Measurements from ENCODE around the gene MMP24.

MMP24 gene

DNA sequence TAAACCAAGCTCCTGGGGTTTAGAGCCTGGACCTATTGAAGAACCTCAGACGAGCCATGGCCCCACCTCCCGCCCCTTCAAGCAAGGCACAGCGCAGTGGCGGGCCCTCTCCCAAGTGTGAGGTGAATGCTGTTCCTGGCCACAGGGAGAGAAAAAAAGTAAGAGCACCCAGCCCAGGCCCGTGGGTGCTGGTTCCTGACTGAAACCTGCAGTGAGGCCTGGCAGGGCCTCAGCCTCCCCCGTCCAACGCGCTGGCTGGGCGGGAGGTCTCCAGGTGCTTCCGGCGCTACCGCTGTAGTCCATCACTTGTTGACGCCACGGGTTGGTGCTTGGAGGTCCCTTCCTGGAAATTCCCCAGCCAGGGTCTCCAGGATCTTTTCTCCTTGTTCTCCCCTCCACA is 71.2 kb downstream of the MMP24 start:
- no peak for DNase-seq (ENCODE audit: low spot score)
- TF ChIP-seq, protein P1, sequence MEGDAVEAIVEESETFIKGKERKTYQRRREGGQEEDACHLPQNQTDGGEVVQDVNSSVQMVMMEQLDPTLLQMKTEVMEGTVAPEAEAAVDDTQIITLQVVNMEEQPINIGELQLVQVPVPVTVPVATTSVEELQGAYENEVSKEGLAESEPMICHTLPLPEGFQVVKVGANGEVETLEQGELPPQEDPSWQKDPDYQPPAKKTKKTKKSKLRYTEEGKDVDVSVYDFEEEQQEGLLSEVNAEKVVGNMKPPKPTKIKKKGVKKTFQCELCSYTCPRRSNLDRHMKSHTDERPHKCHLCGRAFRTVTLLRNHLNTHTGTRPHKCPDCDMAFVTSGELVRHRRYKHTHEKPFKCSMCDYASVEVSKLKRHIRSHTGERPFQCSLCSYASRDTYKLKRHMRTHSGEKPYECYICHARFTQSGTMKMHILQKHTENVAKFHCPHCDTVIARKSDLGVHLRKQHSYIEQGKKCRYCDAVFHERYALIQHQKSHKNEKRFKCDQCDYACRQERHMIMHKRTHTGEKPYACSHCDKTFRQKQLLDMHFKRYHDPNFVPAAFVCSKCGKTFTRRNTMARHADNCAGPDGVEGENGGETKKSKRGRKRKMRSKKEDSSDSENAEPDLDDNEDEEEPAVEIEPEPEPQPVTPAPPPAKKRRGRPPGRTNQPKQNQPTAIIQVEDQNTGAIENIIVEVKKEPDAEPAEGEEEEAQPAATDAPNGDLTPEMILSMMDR (IDR thresholded peaks at IDR 0.05; ENCODE audit: extremely low read depth, insufficient read depth, missing control alignments), result no peak
- in situ Hi-C loops (cut with MboI; ENCODE audit: low pct_unique_long_range_greater_than_20kb, low sequenced_read_pairs, unreplicated experiment), result no loop called here

DNA sequence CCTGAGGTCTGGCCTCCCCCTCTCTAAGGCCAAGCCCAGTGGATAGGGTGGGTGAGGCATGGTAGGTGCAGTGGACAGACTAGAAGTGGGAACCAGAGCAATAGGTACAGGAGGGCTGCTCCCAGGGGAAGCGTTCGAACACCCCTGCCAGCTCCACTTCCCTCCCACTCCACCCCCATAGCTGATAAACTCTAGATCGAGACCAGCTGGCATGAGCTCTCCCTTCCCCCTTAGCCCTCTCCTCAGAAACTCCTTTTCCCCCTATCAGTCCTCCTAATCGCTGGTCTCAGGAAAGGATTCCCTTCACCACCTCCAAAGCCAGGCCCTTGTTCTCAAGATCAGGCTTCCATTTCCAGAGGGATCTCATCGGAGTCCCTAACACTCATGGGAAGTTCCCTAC is 71.8 kb downstream of the MMP24 start:
- in situ Hi-C loops (cut with MboI; ENCODE audit: low pct_unique_long_range_greater_than_20kb, low sequenced_read_pairs, unreplicated experiment), result no loop called here
- TF ChIP-seq, protein P1 (IDR thresholded peaks at IDR 0.05; ENCODE audit: extremely low read depth, insufficient read depth, missing control alignments), result no peak

DNA sequence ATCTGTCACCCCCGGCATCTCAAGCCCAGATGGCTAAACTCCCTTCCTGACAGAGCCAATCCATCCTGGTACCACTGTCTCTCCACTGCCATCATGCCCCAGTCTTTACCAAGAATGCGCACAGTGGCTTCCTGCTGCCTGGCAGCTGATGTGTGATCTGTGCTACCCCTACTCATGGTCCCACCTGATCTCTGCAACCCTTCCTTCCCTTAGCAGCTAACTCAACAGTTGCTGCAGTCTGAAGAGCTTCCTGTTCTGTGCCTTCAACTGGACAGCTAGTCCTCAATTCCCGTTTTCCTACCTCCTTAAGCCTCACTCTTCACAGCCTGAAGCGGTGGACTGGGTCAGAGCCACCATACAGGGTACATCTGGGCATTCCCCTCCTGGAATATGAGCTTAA is 73.3 kb downstream of the MMP24 start:
- no peak for DNase-seq (ENCODE audit: low spot score)
- TF ChIP-seq, protein P1 (IDR thresholded peaks at IDR 0.05; ENCODE audit: extremely low read depth, insufficient read depth, missing control alignments), result no peak
- in situ Hi-C loops (cut with MboI; ENCODE audit: low pct_unique_long_range_greater_than_20kb, low sequenced_read_pairs, unreplicated experiment), result loop anchor here (10.0 kb wide), 1 partner anchor 145 kb away; no protein-coding TSS in a partner anchor

More for the DNA sequence above, 71.8 kb downstream of the MMP24 start:
- DNase-seq (ENCODE audit: low spot score), result no peak

DNA sequence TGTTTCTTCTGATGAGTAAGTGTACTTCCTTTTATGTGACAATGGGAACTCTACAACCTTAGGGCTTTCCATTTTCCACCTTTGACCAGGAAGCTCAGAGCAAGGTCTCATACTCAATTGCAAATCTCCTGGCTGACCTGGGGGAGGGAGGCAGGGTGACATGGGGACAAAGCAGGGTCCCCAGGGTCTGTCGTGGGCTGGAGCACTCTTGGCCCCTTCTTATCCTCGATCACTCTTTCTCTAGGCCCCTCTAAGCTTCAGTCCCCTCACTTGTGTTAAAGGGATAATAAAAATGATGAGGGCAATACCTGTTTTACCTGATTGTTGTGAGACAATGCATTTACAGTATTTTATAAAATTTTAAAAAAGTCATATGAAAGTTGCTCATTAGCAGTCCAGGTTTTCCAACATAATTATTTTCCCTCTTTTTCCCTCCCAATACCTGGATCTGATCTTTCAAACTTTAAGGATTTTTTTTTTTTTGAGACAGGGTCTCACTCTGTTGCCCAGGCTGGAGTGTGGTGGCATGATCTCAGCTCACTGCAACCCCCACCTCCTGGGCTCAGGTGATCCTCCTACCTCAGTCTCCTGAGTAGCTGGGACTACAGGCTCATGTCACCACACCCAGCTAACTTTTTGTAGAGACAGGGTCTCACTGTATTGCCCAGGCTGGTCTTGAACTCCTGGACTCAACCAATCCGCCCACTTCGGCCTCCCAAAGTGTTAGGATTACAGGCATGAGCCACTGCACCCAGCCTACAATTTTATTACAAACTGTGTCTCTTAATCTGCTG is 74.2 kb downstream of the MMP24 start:
- TF ChIP-seq, protein P1 (IDR thresholded peaks at IDR 0.05; ENCODE audit: extremely low read depth, insufficient read depth, missing control alignments), result no peak
- in situ Hi-C loops (cut with MboI; ENCODE audit: low pct_unique_long_range_greater_than_20kb, low sequenced_read_pairs, unreplicated experiment), result loop anchor here (10.0 kb wide), 1 partner anchor 144 kb away; no protein-coding TSS in a partner anchor
- DNase-seq (ENCODE audit: low spot score), result no peak

DNA sequence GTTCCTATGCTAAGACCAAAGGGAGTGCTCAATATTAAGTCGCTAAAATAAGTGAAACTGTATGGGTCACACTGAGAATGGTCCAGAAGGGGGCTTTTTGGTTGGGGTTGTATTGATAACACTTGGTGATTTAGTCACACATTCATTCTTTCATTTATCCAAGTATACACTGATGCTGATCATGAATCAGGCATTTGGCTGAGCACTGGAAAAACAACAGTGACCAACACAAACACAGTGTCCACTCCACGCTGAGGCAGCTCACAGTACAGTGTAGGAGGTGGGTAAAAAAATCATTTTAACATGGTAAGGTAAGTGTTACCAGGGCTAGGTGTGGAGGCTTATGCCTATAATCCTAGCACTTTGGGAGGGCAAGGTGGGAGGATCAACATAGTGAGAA is 74.9 kb downstream of the MMP24 start:
- in situ Hi-C loops (cut with MboI; ENCODE audit: low pct_unique_long_range_greater_than_20kb, low sequenced_read_pairs, unreplicated experiment), result loop anchor here (10.0 kb wide), 1 partner anchor 143 kb away; no protein-coding TSS in a partner anchor
- DNase-seq (ENCODE audit: low spot score), result no peak
- TF ChIP-seq, protein P1 (IDR thresholded peaks at IDR 0.05; ENCODE audit: extremely low read depth, insufficient read depth, missing control alignments), result no peak

DNA sequence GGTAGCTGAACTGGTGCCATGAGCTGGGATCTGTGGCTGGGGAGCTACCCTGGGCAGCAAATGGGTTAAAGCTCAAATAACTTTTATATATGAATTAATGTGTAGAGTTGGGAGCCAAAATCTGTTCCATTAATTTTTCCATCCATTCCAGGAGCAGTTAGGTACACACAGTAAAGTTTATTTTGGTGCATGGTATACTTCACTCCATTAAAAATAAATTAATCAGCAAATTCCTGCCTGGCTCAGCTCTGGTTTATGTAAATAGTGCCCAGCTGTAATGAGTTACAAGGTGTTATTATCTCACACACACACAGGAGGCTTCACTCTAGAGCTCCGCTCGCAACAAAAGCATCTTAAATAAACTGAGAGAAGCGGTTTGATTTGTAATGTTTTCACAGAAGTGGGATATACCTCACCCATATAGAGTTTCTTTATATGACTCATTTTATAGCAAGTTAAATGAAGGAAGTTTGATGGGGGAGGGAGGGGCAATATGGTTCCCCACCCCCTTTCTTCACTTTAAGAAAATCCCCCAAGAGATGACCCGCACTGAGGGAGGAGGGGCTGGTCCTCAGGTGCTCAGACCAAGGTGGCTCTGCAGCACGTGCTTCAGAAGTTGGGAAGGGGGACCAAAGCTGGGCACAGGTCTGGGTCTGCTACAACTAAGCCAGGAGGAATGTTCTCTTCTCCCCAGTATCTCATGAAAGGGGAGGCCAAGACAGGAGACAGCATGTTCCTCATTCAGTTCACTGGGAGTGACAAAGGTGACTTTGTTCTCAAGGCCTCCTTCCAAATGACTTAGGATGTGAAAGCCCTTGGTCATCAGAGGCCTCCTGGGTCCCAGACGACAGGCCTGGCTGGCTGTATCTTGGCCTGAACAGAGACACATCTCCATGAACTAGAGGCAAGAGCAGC is 76.2 kb downstream of the MMP24 start:
- no peak for DNase-seq (ENCODE audit: low spot score)
- in situ Hi-C loops (cut with MboI; ENCODE audit: low pct_unique_long_range_greater_than_20kb, low sequenced_read_pairs, unreplicated experiment), result loop anchor here (10.0 kb wide), 1 partner anchor 142 kb away; no protein-coding TSS in a partner anchor
- TF ChIP-seq, protein P1 (IDR thresholded peaks at IDR 0.05; ENCODE audit: extremely low read depth, insufficient read depth, missing control alignments), result no peak

Data from GM13977 (cell line).